ENCODE results near the gene POLE4.

The POLE4 gene

DNA sequence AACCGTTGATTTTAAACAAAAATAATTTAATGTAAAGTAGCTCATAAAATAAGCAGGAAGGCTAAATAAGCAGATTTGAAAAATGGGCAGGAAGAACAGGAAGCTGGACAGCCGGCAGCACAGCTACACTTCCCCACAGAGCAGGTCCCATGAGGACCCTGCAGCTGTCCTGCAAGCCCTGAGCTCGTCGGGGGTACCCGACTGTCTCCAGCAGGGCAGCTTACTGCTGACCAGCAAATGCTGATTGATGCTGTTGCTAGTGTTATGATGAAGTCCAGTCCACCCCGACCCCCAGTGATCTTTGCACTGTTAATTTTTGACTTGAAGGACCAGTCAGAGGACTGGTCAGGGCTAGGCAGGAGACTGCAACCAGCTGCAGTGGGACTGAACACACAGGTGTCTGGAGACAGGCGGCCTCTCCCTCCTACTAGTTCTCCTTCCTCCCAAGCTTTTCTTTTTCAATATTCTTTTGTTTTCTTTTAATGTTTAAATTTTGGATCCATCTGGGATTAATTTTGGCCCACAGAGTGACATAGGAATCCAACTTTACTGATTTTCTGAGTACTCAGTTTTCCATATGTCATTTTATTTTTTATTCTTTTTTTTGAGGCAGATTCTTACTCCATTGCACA lies 27.7 kb downstream of the POLE4 start:
- TF ChIP-seq, protein P1, sequence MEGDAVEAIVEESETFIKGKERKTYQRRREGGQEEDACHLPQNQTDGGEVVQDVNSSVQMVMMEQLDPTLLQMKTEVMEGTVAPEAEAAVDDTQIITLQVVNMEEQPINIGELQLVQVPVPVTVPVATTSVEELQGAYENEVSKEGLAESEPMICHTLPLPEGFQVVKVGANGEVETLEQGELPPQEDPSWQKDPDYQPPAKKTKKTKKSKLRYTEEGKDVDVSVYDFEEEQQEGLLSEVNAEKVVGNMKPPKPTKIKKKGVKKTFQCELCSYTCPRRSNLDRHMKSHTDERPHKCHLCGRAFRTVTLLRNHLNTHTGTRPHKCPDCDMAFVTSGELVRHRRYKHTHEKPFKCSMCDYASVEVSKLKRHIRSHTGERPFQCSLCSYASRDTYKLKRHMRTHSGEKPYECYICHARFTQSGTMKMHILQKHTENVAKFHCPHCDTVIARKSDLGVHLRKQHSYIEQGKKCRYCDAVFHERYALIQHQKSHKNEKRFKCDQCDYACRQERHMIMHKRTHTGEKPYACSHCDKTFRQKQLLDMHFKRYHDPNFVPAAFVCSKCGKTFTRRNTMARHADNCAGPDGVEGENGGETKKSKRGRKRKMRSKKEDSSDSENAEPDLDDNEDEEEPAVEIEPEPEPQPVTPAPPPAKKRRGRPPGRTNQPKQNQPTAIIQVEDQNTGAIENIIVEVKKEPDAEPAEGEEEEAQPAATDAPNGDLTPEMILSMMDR (conservative IDR thresholded peaks at IDR 0.05; ENCODE audit: low read depth, low read length) = no peak
- no peak for DNase-seq (ENCODE audit: low read depth)
- H3K4me3 ChIP-seq (ENCODE audit: low read length) = no peak overlapping the region

DNA sequence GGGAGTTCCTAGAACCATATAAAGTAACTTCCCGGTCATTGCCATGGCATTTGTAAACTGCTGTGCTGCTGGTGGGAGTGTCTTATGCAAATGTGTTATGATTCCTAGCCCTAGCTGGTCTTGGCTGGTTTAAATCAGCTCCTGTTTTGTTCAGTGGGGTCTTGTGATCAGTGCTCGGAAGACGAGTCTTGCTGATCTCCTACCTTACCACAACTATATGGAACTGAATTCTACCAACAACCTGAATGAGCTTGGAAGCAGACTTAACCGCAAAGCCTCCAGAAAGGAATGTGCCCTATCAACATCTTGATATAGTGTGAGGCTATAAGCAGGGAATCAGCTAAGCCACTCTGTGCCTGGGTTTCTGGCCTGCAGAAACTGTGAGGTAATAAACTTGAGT lies 33.5 kb downstream of the POLE4 start:
- DNase-seq (ENCODE audit: low read depth) = peak; percentile 73
- TF ChIP-seq, protein P1 (conservative IDR thresholded peaks at IDR 0.05; ENCODE audit: low read depth, low read length) = no peak
- no peak overlapping the region for H3K4me3 ChIP-seq (ENCODE audit: low read length)

DNA sequence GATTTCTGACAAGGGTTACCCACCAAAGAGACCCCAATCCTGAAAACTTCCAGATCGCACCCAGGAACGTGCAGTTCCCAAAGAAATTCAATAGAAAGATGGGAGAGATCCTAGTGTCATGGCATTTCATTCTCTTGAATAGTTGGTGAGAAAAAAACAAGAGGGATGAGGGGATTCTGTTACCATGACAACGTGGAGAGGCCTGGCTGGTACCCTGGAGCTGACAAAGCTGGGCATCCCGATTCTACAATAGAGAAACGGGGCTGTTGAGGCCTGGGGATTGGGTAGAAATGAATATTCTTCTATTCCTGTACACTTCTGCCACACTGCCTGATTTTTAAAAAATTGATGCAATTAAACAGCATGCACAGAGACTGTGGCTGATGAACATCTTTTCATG lies 41.0 kb downstream of the POLE4 start:
- no peak for DNase-seq (ENCODE audit: low read depth)
- no peak overlapping the region for H3K4me3 ChIP-seq (ENCODE audit: low read length)
- TF ChIP-seq, protein P1 (conservative IDR thresholded peaks at IDR 0.05; ENCODE audit: low read depth, low read length) = no peak

DNA sequence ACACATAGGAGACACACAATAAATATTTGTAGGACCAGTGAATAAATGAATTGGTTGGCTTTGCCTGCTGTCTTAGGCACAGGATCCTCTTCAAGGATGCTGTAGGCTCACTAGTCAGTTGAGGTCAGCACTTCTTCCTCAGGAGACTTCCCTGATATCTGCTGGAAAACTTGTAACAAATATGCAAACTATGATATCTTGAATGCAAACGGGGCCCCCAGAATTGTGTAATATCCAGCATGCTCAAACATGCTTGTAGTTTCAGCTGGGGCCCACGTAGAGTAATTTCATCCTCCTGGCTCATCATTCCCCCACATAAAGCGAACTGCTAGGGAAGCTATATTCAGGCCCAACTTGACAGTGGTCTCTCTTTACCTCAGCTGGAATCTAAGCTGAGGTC lies 43.6 kb downstream of the POLE4 start:
- no peak overlapping the region for H3K4me3 ChIP-seq (ENCODE audit: low read length)
- TF ChIP-seq, protein P1 (conservative IDR thresholded peaks at IDR 0.05; ENCODE audit: low read depth, low read length) = no peak
- DNase-seq (ENCODE audit: low read depth) = no peak

DNA sequence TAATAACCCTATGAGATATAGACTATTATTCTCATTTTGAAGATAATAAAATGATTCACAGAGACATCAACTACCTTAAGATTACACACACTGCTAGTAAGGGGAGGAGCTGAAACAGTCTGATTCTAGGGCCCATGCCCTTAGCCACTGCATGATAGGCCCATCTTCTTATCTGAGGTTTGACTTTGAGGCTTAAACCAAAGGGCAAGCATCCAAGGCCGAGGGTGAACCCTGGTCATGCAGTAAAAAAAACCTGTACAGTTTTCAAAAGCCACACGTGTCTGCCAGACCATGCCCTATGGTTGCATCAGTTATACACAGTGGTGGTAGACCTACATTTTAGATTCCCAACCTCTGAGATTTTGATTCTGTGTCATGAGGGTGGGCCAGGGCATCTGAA lies 44.8 kb downstream of the POLE4 start:
- DNase-seq (ENCODE audit: low read depth) = no peak
- no peak overlapping the region for H3K4me3 ChIP-seq (ENCODE audit: low read length)
- TF ChIP-seq, protein P1 (conservative IDR thresholded peaks at IDR 0.05; ENCODE audit: low read depth, low read length) = no peak

DNA sequence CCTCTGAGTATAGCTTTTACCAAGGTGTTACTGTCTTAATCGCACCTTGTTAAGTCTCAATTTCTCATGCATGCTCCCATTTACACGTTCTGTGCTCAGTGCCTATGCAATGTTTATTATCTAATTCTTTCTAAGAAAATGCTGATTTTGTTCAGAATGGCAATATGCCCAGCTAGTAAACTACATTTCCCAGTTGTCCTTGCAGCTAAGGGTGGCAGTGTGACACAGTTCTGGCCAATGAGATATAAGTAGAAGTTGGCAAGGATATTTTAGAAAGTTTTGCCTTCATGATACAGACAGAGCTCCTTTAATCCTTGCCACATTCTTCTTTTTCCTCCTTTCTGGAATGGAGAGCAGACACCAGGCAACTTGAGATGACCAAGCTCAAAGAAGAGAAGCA lies 45.3 kb downstream of the POLE4 start:
- TF ChIP-seq, protein P1 (conservative IDR thresholded peaks at IDR 0.05; ENCODE audit: low read depth, low read length) = no peak

DNA sequence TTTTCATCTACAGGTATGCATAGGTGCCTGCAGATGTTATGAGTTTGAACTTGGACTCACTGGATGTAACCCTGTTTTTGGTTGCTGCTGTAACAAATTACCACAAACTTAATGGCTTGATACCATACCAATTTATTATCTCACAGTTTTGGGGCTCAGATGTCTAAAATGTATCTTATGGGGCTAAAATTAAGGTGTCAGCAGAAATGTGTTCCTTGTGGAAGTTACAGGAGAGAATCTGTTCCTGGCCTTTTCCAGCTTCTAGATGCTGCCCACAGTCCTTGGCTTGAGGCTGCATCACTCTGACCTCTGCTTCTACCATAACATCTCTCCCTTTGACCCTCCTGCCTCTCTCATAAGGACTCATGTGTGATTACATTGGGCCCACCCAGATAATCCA lies 47.6 kb downstream of the POLE4 start:
- no peak overlapping the region for H3K4me3 ChIP-seq (ENCODE audit: low read length)
- no peak for DNase-seq (ENCODE audit: low read depth)
- TF ChIP-seq, protein P1 (conservative IDR thresholded peaks at IDR 0.05; ENCODE audit: low read depth, low read length) = no peak

More for the DNA sequence above, 45.3 kb downstream of the POLE4 start:
- no peak overlapping the region for H3K4me3 ChIP-seq (ENCODE audit: low read length)
- no peak for DNase-seq (ENCODE audit: low read depth)

Measured in retinal pigment epithelial cell (primary cell).